ENCODE results near the gene TC2N. TPM values are rescaled to one million over a fixed set of nuclear protein-coding genes. Genes with fewer than 3 reads are reported as not detected.

Gene TC2N
- total RNA-seq, 1 experiment from 2014 or later, result 30.6 TPM

DNA sequence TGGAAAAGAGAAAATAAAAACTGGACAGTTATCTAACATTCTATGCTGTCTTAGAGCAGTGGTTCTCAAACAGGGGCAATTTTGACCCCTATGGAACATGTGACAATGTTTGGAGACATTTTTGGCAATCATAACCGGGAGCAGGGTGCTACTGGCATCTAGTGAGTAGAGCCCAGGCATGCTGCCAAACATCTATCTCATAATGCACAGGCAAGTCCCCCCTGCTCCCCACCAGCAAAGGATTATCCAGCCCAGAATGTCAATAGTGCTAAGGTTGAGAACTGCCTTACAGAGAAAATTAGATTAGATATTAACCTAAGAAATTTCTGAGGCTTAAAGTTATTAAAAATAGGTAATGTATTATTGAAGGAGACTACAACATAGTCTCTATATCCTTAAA is 112.5 kb downstream of the TC2N start:
- ChIA-PET POLR2A (interaction anchor here (0.6 kb wide), 1 partner anchor 403 kb away, joined by 5 read pairs; no protein-coding TSS in a partner anchor), CTCF (interaction anchor here (1.8 kb wide), 1 partner anchor 26 kb away, joined by 4 read pairs; no protein-coding TSS in a partner anchor)
- BruUV-seq (replicated peaks), result no TSS peak
- Mint-ChIP-seq H3K27ac (ENCODE audit: unreplicated experiment) (peak overlapping the region; percentile 77), H3K36me3 (ENCODE audit: insufficient read depth, unreplicated experiment) (peaks cover 22% of the 10 kb centered on the region), H3K4me3 (ENCODE audit: unreplicated experiment) (no peak overlapping the region), H3K4me1 (ENCODE audit: low read depth, unreplicated experiment) (peaks cover 15% of the 10 kb centered on the region), H3K9me3 (ENCODE audit: unreplicated experiment) (peaks cover 12% of the 10 kb centered on the region), H3K27me3 (ENCODE audit: insufficient read depth, unreplicated experiment) (no peaks in the 10 kb centered on the region)
- TF ChIP-seq, protein P1, sequence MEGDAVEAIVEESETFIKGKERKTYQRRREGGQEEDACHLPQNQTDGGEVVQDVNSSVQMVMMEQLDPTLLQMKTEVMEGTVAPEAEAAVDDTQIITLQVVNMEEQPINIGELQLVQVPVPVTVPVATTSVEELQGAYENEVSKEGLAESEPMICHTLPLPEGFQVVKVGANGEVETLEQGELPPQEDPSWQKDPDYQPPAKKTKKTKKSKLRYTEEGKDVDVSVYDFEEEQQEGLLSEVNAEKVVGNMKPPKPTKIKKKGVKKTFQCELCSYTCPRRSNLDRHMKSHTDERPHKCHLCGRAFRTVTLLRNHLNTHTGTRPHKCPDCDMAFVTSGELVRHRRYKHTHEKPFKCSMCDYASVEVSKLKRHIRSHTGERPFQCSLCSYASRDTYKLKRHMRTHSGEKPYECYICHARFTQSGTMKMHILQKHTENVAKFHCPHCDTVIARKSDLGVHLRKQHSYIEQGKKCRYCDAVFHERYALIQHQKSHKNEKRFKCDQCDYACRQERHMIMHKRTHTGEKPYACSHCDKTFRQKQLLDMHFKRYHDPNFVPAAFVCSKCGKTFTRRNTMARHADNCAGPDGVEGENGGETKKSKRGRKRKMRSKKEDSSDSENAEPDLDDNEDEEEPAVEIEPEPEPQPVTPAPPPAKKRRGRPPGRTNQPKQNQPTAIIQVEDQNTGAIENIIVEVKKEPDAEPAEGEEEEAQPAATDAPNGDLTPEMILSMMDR (IDR thresholded peaks at IDR 0.05; ENCODE audit: insufficient read depth in 1 of 2, low read depth in 1 of 2, low read length in 1 of 2, severe bottlenecking in 1 of 2, unreplicated experiment in 1 of 2), result no peak
- Histone ChIP-seq H3K4me1 (peaks cover 42% of the 10 kb centered on the region), H3K4me3 (ENCODE audit: low read depth, low read length) (no peak overlapping the region), H3K36me3 (ENCODE audit: control insufficient read depth, insufficient read depth, low read length) (no peaks in the 10 kb centered on the region; the same call in 1 of the 2 replicates), H3K27me3 (replicated peaks; ENCODE audit: control insufficient read depth, insufficient read depth, low read length) (no peaks in the 10 kb centered on the region), H3K9me3 (no peaks in the 10 kb centered on the region)
- DNase-seq, result peak in 1 of 2 experiments; percentile 1
- intact Hi-C loops (cut with micrococcal nuclease; ENCODE audit: unreplicated experiment), result loop anchor here (1.0 kb wide), 2 partner anchors 24 to 25 kb away; no protein-coding TSS in a partner anchor

DNA sequence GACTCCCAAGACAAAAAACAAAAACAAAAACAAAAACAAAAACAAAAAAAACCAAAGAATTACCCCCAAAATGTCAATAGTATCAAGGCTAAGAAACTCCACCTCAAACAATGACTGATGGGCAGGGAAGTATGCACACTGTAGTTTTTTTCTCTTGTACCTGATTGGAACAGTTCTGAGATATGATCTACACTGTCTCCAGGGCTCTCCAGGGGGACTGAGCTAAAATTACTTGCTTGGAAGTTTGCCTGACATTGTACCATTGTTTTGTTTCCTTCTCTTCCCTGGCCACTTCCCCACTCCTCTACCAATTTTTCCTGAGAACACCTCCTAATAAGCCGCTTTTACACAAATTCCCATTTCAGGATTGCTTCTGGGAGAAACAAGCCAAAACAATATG is 113.2 kb downstream of the TC2N start:
- intact Hi-C loops (cut with micrococcal nuclease; ENCODE audit: unreplicated experiment), result no loop called here
- ChIA-PET CTCF (no interaction called here), POLR2A (interaction anchor here (0.6 kb wide), 1 partner anchor 402 kb away, joined by 5 read pairs; no protein-coding TSS in a partner anchor)
- Histone ChIP-seq H3K4me1 (peaks cover 42% of the 10 kb centered on the region), H3K36me3 (ENCODE audit: control insufficient read depth, insufficient read depth, low read length) (no peaks in the 10 kb centered on the region; the same call in 1 of the 2 replicates), H3K27me3 (replicated peaks; ENCODE audit: control insufficient read depth, insufficient read depth, low read length) (no peaks in the 10 kb centered on the region), H3K9me3 (no peaks in the 10 kb centered on the region), H3K4me3 (ENCODE audit: low read depth, low read length) (no peak overlapping the region)
- peaks cover 17% of the 10 kb centered on the region for H3K36me3 Mint-ChIP-seq (ENCODE audit: insufficient read depth, unreplicated experiment)
- BruUV-seq (replicated peaks), result no TSS peak
- TF ChIP-seq, protein P1 (IDR thresholded peaks at IDR 0.05; ENCODE audit: insufficient read depth in 1 of 2, low read depth in 1 of 2, low read length in 1 of 2, severe bottlenecking in 1 of 2, unreplicated experiment in 1 of 2), result no peak
- H3K4me3 Mint-ChIP-seq (ENCODE audit: unreplicated experiment), result no peak overlapping the region
- H3K9me3 Mint-ChIP-seq (ENCODE audit: unreplicated experiment), result peaks cover 12% of the 10 kb centered on the region
- peaks cover 15% of the 10 kb centered on the region for H3K4me1 Mint-ChIP-seq (ENCODE audit: low read depth, unreplicated experiment)
- no peaks in the 10 kb centered on the region for H3K27me3 Mint-ChIP-seq (ENCODE audit: insufficient read depth, unreplicated experiment)
- DNase-seq, result no peak
- H3K27ac Mint-ChIP-seq (ENCODE audit: unreplicated experiment), result peak overlapping the region; percentile 77

DNA sequence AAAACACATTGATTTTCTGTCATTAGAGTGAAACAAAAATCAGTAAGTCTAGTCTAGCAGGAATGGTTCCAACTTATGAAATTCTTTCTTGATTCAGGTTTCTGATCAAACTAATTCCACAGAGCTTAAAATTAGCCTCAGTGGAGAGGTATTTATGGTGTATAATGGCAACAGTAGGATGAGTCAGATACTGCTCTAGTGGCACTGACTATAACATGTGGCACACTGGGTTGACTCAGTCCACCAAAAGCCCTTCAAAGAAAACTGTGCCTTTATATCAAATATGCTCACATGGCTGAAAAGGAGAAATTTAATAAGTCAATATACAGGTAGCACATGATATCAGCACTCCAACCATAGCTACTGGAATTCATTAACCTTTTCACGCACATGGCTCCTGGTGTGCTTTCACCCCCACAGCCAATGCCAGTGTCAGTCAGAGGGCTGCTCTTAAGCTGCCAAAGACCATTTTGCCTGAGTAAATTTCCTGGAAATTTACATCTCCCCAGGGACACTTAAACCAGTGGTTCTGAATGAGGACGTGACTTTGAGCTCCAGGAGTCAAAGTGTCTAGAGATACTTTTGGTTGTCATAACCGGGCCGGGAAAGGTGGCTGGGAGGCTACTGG is 113.7 kb downstream of the TC2N start:
- ChIA-PET POLR2A (no interaction called here), CTCF (interaction anchor here (0.6 kb wide), 1 partner anchor 32 kb away, joined by 4 read pairs; no protein-coding TSS in a partner anchor)
- Mint-ChIP-seq H3K4me3 (ENCODE audit: unreplicated experiment) (no peak overlapping the region), H3K27me3 (ENCODE audit: insufficient read depth, unreplicated experiment) (no peaks in the 10 kb centered on the region), H3K4me1 (ENCODE audit: low read depth, unreplicated experiment) (peaks cover 15% of the 10 kb centered on the region), H3K9me3 (ENCODE audit: unreplicated experiment) (peaks cover 12% of the 10 kb centered on the region), H3K36me3 (ENCODE audit: insufficient read depth, unreplicated experiment) (peaks cover 11% of the 10 kb centered on the region), H3K27ac (ENCODE audit: unreplicated experiment) (peak overlapping the region; percentile 77)
- no peak overlapping the region for H3K4me3 ChIP-seq (ENCODE audit: low read depth, low read length)
- TF ChIP-seq, protein P1 (IDR thresholded peaks at IDR 0.05; ENCODE audit: insufficient read depth in 1 of 2, low read depth in 1 of 2, low read length in 1 of 2, severe bottlenecking in 1 of 2, unreplicated experiment in 1 of 2), result no peak
- H3K4me1 ChIP-seq, result peaks cover 42% of the 10 kb centered on the region
- H3K27me3 ChIP-seq (replicated peaks; ENCODE audit: control insufficient read depth, insufficient read depth, low read length), result no peaks in the 10 kb centered on the region
- no peaks in the 10 kb centered on the region for H3K36me3 ChIP-seq (ENCODE audit: control insufficient read depth, insufficient read depth, low read length)
- H3K9me3 ChIP-seq, result no peaks in the 10 kb centered on the region
- intact Hi-C loops (cut with micrococcal nuclease; ENCODE audit: unreplicated experiment), result no loop called here
- no TSS peak for BruUV-seq (replicated peaks)
- no peak for DNase-seq

Data from Caco-2 (cell line).